HCT116 (cell line): ENCODE measurements around the gene SH2D3C. TPM values are rescaled to one million over a fixed set of nuclear protein-coding genes. Genes with fewer than 3 reads are reported as not detected.

Experiments used
- ATAC-seq: fragments of 200-7000 bp; cut with Tn5 transposase; 2 replicates; pipeline ENCODE4 v1.9.1; 2020; ENCODE audit warnings: mild to moderate bottlenecking, moderate library complexity
- BruUV-seq: library from RNA; stranded (reverse); fragments of 400-500 nt; replicated peaks from 2 replicates; lab custom pipeline; 2021; lab: Mats Ljungman, UMichigan
- CTCF ChIA-PET: fragments of 300-600 bp; sonication (Branson Sonifier 250); formaldehyde crosslinking; loops from one replicate; lab custom pipeline; 2021; ENCODE audit warnings: antibody characterized with exemption; lab: Charles Lee
- POLR2A ChIA-PET: fragments of 300-600, 350-600 bp; sonication (Branson Sonifier 250); formaldehyde crosslinking; loops from one replicate; lab custom pipeline; 2021; ENCODE audit warnings: antibody characterized with exemption; lab: Charles Lee
- RAD21 ChIA-PET, 2 experiments: fragments of 300-600 bp; sonication (Branson Sonifier 250); formaldehyde crosslinking; loops; one replicate each; lab custom pipeline; 2023; ENCODE audit warnings: low total read pairs in 2 of 2; ENCODE audit not compliant: uncharacterized antibody in 2 of 2, unreplicated experiment in 2 of 2, low non-redundant PET in 1 of 2; lab: Charles Lee
- DNase-seq: peaks from one replicate; pipeline ENCODE4 v3.0.0-alpha.2; 2010; ENCODE audit warnings: low read depth, low spot score
- H2AFZ ChIP-seq: fragments of 200-600 bp; shearing (Covaris generic), sonication (generic); 2 replicates; pipeline ENCODE4 v1.6.1; 2017; ENCODE audit warnings: low read depth, mixed run types, mixed read lengths, antibody characterized with exemption, low read length; ENCODE audit not compliant: poor library complexity, severe bottlenecking
- H3K27ac ChIP-seq: 2 replicates; pipeline ENCODE4 v1.5.1; 2012; ENCODE audit warnings: low read depth, low read length
- H3K27me3 ChIP-seq: fragments of 200-600 bp; sonication (generic); 2 replicates; pipeline ENCODE4 v1.6.1; 2016; ENCODE audit warnings: mixed run types, low read length, mixed read lengths; ENCODE audit not compliant: insufficient read depth
- H3K36me3 ChIP-seq, 2 experiments: fragments of 200-500 bp in 1 of 2; fragments of 200-600 bp in 1 of 2; sonication (Bioruptor generic) in 1 of 2; sonication (generic) in 1 of 2; 2 replicates each; pipeline versions ENCODE4 v1.5.1 to v1.6.1; 2014 to 2016; ENCODE audit warnings: low read length in 2 of 2, inconsistent platforms in 1 of 2, mixed read lengths in 1 of 2, mixed run types in 1 of 2; ENCODE audit not compliant: insufficient read depth in 2 of 2, control insufficient read depth in 1 of 2
- H3K4me1 ChIP-seq, 2 experiments: fragments of 200-600 bp in 1 of 2; sonication (generic) in 1 of 2; 2 replicates each; pipeline versions ENCODE4 v1.5.1 to v1.6.1; 2012 to 2017; ENCODE audit warnings: low read length in 2 of 2, inconsistent platforms in 1 of 2, mild to moderate bottlenecking in 1 of 2, mixed read lengths in 1 of 2, mixed run types in 1 of 2, moderate library complexity in 1 of 2; ENCODE audit not compliant: insufficient read depth in 2 of 2, control insufficient read depth in 1 of 2
- H3K4me2 ChIP-seq: fragments of 200-600 bp; sonication (generic); 2 replicates; pipeline ENCODE4 v1.6.1; 2017; ENCODE audit warnings: mixed run types, low read length, mixed read lengths
- H3K4me3 ChIP-seq, 2 experiments: fragments of 200-600 bp in 1 of 2; sonication (generic) in 1 of 2; replicated peaks in 1 of 2; 2 replicates each; pipeline ENCODE4 v1.5.1; 2011 to 2016; ENCODE audit warnings: low read length in 2 of 2, control low read depth in 1 of 2, low read depth in 1 of 2, mild to moderate bottlenecking in 1 of 2, mixed read lengths in 1 of 2, mixed run types in 1 of 2
- H3K79me2 ChIP-seq: fragments of 200-600 bp; sonication (generic); 2 replicates; pipeline ENCODE4 v1.6.1; 2017; ENCODE audit warnings: mild to moderate bottlenecking, mixed run types, low read length, moderate library complexity, mixed read lengths; ENCODE audit not compliant: insufficient read depth
- H3K9ac ChIP-seq: fragments of 200-600 bp; sonication (generic); 2 replicates; pipeline ENCODE4 v1.6.1; 2016; ENCODE audit warnings: low read length, mixed read lengths
- H3K9me2 ChIP-seq: fragments of 200-600 bp; sonication (generic), shearing (Covaris generic); 2 replicates; pipeline ENCODE4 v1.6.1; 2017; ENCODE audit warnings: mixed run types, mild to moderate bottlenecking, moderate library complexity; ENCODE audit not compliant: insufficient read depth
- H3K9me3 ChIP-seq, 2 experiments: fragments of 200-500 bp in 1 of 2; fragments of 200-600 bp in 1 of 2; sonication (Bioruptor generic) in 1 of 2; sonication (generic) in 1 of 2; 2 replicates each; pipeline ENCODE4 v1.6.1; 2014 to 2017; ENCODE audit warnings: low read length in 2 of 2, mixed read lengths in 2 of 2, inconsistent platforms in 1 of 2, low read depth in 1 of 2, mild to moderate bottlenecking in 1 of 2, mixed run types in 1 of 2, moderate library complexity in 1 of 2; ENCODE audit not compliant: control insufficient read depth in 1 of 2, insufficient read depth in 1 of 2
- H4K20me1 ChIP-seq: fragments of 200-600 bp; sonication (generic), shearing (Covaris generic); 2 replicates; pipeline ENCODE4 v1.6.1; 2017; ENCODE audit warnings: mixed run types, mild to moderate bottlenecking, moderate library complexity; ENCODE audit not compliant: insufficient read depth
- CEBPB ChIP-seq: IDR thresholded peaks from 2 replicates; pipeline ENCODE4 v1.6.1; 2012; ENCODE audit warnings: low read depth
- CTCF ChIP-seq, 3 experiments: fragments of 200-600 bp in 1 of 3; sonication (generic) in 1 of 3; IDR thresholded peaks in 2 of 3; conservative IDR thresholded peaks in 1 of 3; 2 replicates each; pipeline ENCODE4 v1.5.1; 2012 to 2017; ENCODE audit warnings: low read depth in 2 of 3, low read length in 2 of 3, antibody characterized with exemption in 1 of 3, borderline replicate concordance in 1 of 3, control low read depth in 1 of 3, mild to moderate bottlenecking in 1 of 3, mixed read lengths in 1 of 3, mixed run types in 1 of 3, moderate library complexity in 1 of 3; ENCODE audit not compliant: insufficient read depth in 1 of 3
- SRF ChIP-seq: IDR thresholded peaks from 2 replicates; pipeline ENCODE4 v1.6.1; 2012; ENCODE audit warnings: low read depth
- TCF7L2 ChIP-seq: IDR thresholded peaks from 2 replicates; pipeline ENCODE4 v1.7.0; 2011; ENCODE audit warnings: borderline replicate concordance, inconsistent platforms; ENCODE audit not compliant: insufficient read depth, insufficient read length; ENCODE audit errors: extremely low read depth
- intact Hi-C: fragments of 100-400 bp; cut with micrococcal nuclease; formaldehyde crosslinking; loops from 2 replicates; pipeline ENCODE4 v1.10.0; 2022
- total RNA-seq: library from RNA; stranded (reverse); gene quantifications from one replicate; pipeline ENCODE4 v1.2.1, GENCODE V29; 2021; ENCODE audit not compliant: unreplicated experiment

The SH2D3C gene
- total RNA-seq, 1 experiment from 2014 or later: 1.3 TPM

- Histone ChIP-seq H2AFZ (no peak overlapping the region), H3K27ac (no peak overlapping the region), H3K27me3 (no peaks in the 10 kb centered on the region), H4K20me1 (peaks cover 4% of the 10 kb centered on the region; the same call in 1 of the 2 replicates), H3K4me3 (no peak overlapping the region), H3K9me2 (no peaks in the 10 kb centered on the region), H3K36me3 (peaks cover 0 to 29% of the 10 kb centered on the region in 2 experiments; a peak in 1 of 4 replicates), H3K4me2 (no peak overlapping the region), H3K4me1 (peaks cover 19 to 39% of the 10 kb centered on the region in 2 experiments), H3K9me3 (no peaks in the 10 kb centered on the region), H3K79me2 (peaks cover 35% of the 10 kb centered on the region), H3K9ac (no peak overlapping the region)
- TSS peak; percentile 35 for BruUV-seq
- DNase-seq (peak; percentile 47), ATAC-seq (peak; percentile 23; the same call in 1 of the 2 replicates)
- ChIA-PET RAD21 (no interaction called here), POLR2A (no interaction called here), CTCF (interaction anchor here (0.9 to 2.1 kb wide), 3 partner anchors 13 to 71 kb away, joined by 3 to 5 read pairs (median 3); partner anchors contain the start of gene TOR2A)
- TF ChIP-seq CTCF (IDR thresholded peaks at IDR 0.05 in 2 of 3, conservative IDR thresholded peaks at IDR 0.05 in 1 of 3; ENCODE audit: borderline replicate concordance in 1 of 3, insufficient read depth in 1 of 3, low read depth in 2 of 3, low read length in 2 of 3) (peak in 2 of 3 experiments; percentile 63 to 68; a peak in 4 of 6 replicates), CEBPB (no peak), TCF7L2 (no peak), SRF (no peak)
- intact Hi-C loops: no loop called here
Measured at GRCh38 chr9:127805620-127806019, 27.2 kb upstream of the SH2D3C start.
